Esophagus muscularis mucosa (tissue), 4 donors: ENCODE measurements around the gene DCDC2C. TPM values are rescaled to one million over a fixed set of nuclear protein-coding genes. Genes with fewer than 3 reads are reported as not detected.

ENCODE experiments used
- DNase-seq: peaks from one replicate; pipeline ENCODE4 v3.0.0-alpha.2; 2017; ENCODE audit errors: extremely low spot score
- H3K27ac ChIP-seq, 4 donors: fragments of 200-600 bp; sonication (generic); replicated peaks in 1 of 4; 1 replicate in 3 of 4; 2 replicates in 1 of 4; pipeline ENCODE4 v1.5.1; 2016 to 2019; ENCODE audit warnings: mild to moderate bottlenecking in 1 of 4
- H3K27me3 ChIP-seq, 4 donors: fragments of 200-600 bp; sonication (generic); one replicate each; pipeline versions ENCODE4 v1.5.1 to v1.6.0; 2016 to 2019
- H3K36me3 ChIP-seq, 4 donors: fragments of 200-600 bp; sonication (generic); one replicate each; pipeline ENCODE4 v1.5.1; 2016 to 2019
- H3K4me1 ChIP-seq, 4 donors: fragments of 200-600 bp; sonication (generic); one replicate each; pipeline ENCODE4 v1.5.1; 2016 to 2019
- H3K4me3 ChIP-seq, 4 donors: fragments of 200-600 bp; sonication (generic); 1 replicate in 2 of 4; 2 replicates in 2 of 4; pipeline ENCODE4 v1.5.1; 2016 to 2019; ENCODE audit warnings: mild to moderate bottlenecking in 4 of 4, moderate library complexity in 1 of 4
- H3K9me3 ChIP-seq, 4 donors: fragments of 200-600 bp; sonication (generic); 1 replicate in 3 of 4; 2 replicates in 1 of 4; pipeline ENCODE4 v1.5.1; 2016 to 2019
- EP300 ChIP-seq: sonication (generic); formaldehyde crosslinking; IDR thresholded peaks from one replicate; pipeline ENCODE4 v1.6.1; 2017; ENCODE audit warnings: antibody characterized with exemption
- POLR2A ChIP-seq: fragments of 450-650 bp; IDR thresholded peaks from one replicate; pipeline ENCODE4 v1.6.1; 2017; ENCODE audit warnings: antibody characterized with exemption, moderate library complexity, mild to moderate bottlenecking, low read depth
- POLR2AphosphoS5 ChIP-seq, 2 donors: sonication (generic); formaldehyde crosslinking; IDR thresholded peaks; one replicate each; pipeline ENCODE4 v1.6.1; 2017; ENCODE audit warnings: antibody characterized with exemption in 2 of 2
- WGBS: methylation state at CpG from one replicate; pipeline ENCODE4 v1.1.5; 2018; 5-methylcytosine and 5-hydroxymethylcytosine counted together
- intact Hi-C: fragments of 100-400 bp; cut with DNase I; formaldehyde crosslinking; loops from one replicate; pipeline ENCODE4 v1.15.1; 2023
- total RNA-seq, 4 donors: library from RNA; depleted of rRNA; stranded (reverse); fragments of >200 nt; gene quantifications; one replicate each; pipeline versions ENCODE4 v1.1.0 to v1.2.1, GENCODE V29; 2016
- TF ChIP-seq, protein P1 (sequence below), 3 experiments: fragments of 200-600 bp in 2 of 3; fragments of 450-650 bp in 1 of 3; sonication (generic) in 2 of 3; IDR thresholded peaks; one replicate each; pipeline ENCODE4 v1.5.1; 2017 to 2019; ENCODE audit warnings: antibody characterized with exemption in 3 of 3, mild to moderate bottlenecking in 2 of 3, moderate library complexity in 1 of 3

Gene DCDC2C
- total RNA-seq, 4 donors from 2014 or later = 0.83 TPM; not detected in 3

GRCh38 chr2:3729786-3730185 lies 26.4 kb downstream of the DCDC2C start:
- H3K27me3 ChIP-seq = peaks cover 0 to 34% (median 0%) of the 10 kb centered on the region in 4 donors

DNA sequence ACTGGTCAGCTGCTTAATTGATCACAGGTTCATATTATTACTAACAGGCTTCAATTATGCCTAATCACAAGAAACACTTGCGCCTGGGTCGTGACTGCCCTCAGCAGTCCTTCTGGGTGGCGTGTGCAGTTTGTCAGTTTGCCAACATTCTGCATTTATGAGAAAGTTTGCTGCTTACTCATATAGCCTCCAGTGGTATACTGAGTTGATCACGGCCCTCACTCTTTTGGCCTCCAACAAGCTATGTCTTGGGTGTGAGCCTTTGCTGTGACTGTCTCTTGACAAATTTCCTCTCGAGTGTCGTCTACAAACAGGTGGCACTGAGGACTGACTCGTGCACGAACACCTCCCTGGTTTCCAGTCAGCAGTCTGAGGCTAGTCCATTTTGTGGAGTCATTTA lies 27.3 kb downstream of the DCDC2C start:
- Histone ChIP-seq H3K4me1 (peaks cover 0 to 11% (median 7%) of the 10 kb centered on the region in 4 donors), H3K4me3 (no peak overlapping the region), H3K9me3 (no peaks in the 10 kb centered on the region), H3K27ac (no peak overlapping the region), H3K27me3 (peaks cover 0 to 29% (median 0%) of the 10 kb centered on the region in 4 donors), H3K36me3 (no peaks in the 10 kb centered on the region)
- no peak for DNase-seq
- intact Hi-C loops = no loop called here
- WGBS = 92% methylated on average over 8 of the region's 8 CpGs
- TF ChIP-seq, protein P1, sequence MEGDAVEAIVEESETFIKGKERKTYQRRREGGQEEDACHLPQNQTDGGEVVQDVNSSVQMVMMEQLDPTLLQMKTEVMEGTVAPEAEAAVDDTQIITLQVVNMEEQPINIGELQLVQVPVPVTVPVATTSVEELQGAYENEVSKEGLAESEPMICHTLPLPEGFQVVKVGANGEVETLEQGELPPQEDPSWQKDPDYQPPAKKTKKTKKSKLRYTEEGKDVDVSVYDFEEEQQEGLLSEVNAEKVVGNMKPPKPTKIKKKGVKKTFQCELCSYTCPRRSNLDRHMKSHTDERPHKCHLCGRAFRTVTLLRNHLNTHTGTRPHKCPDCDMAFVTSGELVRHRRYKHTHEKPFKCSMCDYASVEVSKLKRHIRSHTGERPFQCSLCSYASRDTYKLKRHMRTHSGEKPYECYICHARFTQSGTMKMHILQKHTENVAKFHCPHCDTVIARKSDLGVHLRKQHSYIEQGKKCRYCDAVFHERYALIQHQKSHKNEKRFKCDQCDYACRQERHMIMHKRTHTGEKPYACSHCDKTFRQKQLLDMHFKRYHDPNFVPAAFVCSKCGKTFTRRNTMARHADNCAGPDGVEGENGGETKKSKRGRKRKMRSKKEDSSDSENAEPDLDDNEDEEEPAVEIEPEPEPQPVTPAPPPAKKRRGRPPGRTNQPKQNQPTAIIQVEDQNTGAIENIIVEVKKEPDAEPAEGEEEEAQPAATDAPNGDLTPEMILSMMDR (IDR thresholded peaks at IDR 0.05) = no peak
- no peak for TF ChIP-seq POLR2A
- TF ChIP-seq EP300 = no peak
- no peak for TF ChIP-seq POLR2AphosphoS5 (IDR thresholded peaks at IDR 0.05)

More at GRCh38 chr2:3729786-3730185, 26.4 kb downstream of the DCDC2C start:
- intact Hi-C loops = no loop called here
- H3K4me1 ChIP-seq = peaks cover 0 to 11% (median 7%) of the 10 kb centered on the region in 4 donors
- no peak for TF ChIP-seq POLR2AphosphoS5 (IDR thresholded peaks at IDR 0.05)
- TF ChIP-seq EP300 = no peak
- TF ChIP-seq POLR2A = no peak
- TF ChIP-seq, protein P1 (IDR thresholded peaks at IDR 0.05) = no peak
- H3K36me3 ChIP-seq = no peaks in the 10 kb centered on the region
- no peak for DNase-seq
- H3K9me3 ChIP-seq = no peaks in the 10 kb centered on the region
- no peak overlapping the region for H3K4me3 ChIP-seq
- WGBS = 78% methylated on average over 9 of the region's 9 CpGs
- no peak overlapping the region for H3K27ac ChIP-seq

DNA sequence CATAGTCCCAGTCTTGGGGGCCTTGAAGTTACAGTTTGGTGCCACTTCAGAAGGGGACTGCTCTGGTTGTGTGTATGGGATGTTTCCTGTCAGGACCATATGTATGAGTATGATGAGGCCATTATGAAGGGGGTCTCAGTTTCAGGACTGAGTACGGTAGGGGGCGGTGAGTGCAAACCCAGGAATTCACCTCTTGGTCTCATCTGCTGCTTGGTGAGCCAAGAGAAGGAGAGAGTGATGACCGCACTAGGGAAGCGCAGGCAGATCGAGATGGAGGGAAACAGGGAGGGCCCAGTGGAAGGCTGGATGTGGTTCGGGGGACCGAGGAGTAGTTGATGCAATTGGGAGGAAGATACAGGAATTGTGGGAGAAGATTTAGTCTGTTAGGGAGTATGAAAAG lies 28.5 kb downstream of the DCDC2C start:
- intact Hi-C loops = no loop called here
- whole genome bisulfite sequencing = 95% methylated on average over 7 of the region's 7 CpGs
- H3K9me3 ChIP-seq = no peaks in the 10 kb centered on the region
- H3K4me3 ChIP-seq = no peak overlapping the region
- DNase-seq = no peak
- peaks cover 0 to 17% (median 0%) of the 10 kb centered on the region in 4 donors for H3K27me3 ChIP-seq
- TF ChIP-seq, protein P1 (IDR thresholded peaks at IDR 0.05) = no peak
- TF ChIP-seq EP300 = no peak
- TF ChIP-seq POLR2AphosphoS5 (IDR thresholded peaks at IDR 0.05) = no peak
- TF ChIP-seq POLR2A = no peak
- H3K4me1 ChIP-seq = peaks cover 0 to 11% (median 7%) of the 10 kb centered on the region in 4 donors
- H3K27ac ChIP-seq = no peak overlapping the region
- H3K36me3 ChIP-seq = no peaks in the 10 kb centered on the region

- intact Hi-C loops = no loop called here
- H3K36me3 ChIP-seq = no peaks in the 10 kb centered on the region
- H3K9me3 ChIP-seq = no peaks in the 10 kb centered on the region
- no peaks in the 10 kb centered on the region for H3K4me1 ChIP-seq
- H3K27ac ChIP-seq = no peak overlapping the region
- no peak for DNase-seq
- no peak overlapping the region for H3K4me3 ChIP-seq
- peaks cover 0 to 11% (median 0%) of the 10 kb centered on the region in 4 donors for H3K27me3 ChIP-seq
- 87% methylated on average over 7 of the region's 7 CpGs for WGBS
- TF ChIP-seq POLR2AphosphoS5 (IDR thresholded peaks at IDR 0.05) = no peak
- TF ChIP-seq, protein P1 (IDR thresholded peaks at IDR 0.05) = no peak
- TF ChIP-seq POLR2A = no peak
- TF ChIP-seq EP300 = no peak
Measured at GRCh38 chr2:3736112-3736511, 32.7 kb downstream of the DCDC2C start.

DNA sequence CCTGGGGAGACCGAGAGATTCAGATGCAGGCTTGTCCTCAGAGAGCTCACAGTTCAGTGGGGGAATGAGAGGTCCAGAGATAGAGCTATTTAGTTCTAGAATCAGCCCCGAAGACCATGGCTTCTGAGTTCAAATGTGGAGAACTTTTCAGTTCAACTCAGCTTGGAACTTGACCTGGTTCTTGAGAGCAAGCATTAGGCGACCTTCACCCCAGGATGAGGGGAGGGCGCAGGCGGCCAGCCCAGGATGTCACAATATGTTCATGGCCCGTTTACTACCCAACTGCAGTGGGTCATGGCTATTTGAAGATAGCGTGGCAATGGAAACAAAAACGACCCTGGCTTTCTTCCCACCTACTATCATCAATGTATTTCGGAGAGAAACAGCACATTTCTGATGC lies 33.8 kb downstream of the DCDC2C start:
- no peaks in the 10 kb centered on the region for H3K4me1 ChIP-seq
- H3K27ac ChIP-seq = no peak overlapping the region
- no peaks in the 10 kb centered on the region for H3K9me3 ChIP-seq
- TF ChIP-seq EP300 = no peak
- intact Hi-C loops = no loop called here
- H3K36me3 ChIP-seq = no peaks in the 10 kb centered on the region
- DNase-seq = no peak
- WGBS = 81% methylated on average over 7 of the region's 9 CpGs
- no peak overlapping the region for H3K4me3 ChIP-seq
- peaks cover 0 to 11% (median 0%) of the 10 kb centered on the region in 4 donors for H3K27me3 ChIP-seq
